Body of pancreas (tissue), 4 donors: ENCODE measurements around the gene RPL32. TPM values are rescaled to one million over a fixed set of nuclear protein-coding genes. Genes with fewer than 3 reads are reported as not detected.

ENCODE experiments used
- ATAC-seq: fragments of 150-250 bp; one replicate; pipeline ENCODE4 v1.9.1; 2016
- DNase-seq, 4 donors: peaks; one replicate each; pipeline ENCODE4 v3.0.0-alpha.2; 2019
- H3K27ac ChIP-seq, 4 donors: fragments of 200-600 bp; sonication (generic); 1 replicate in 3 of 4; 2 replicates in 1 of 4; pipeline versions ENCODE4 v1.5.1 to v1.6.1; 2016 to 2019; ENCODE audit warnings: mild to moderate bottlenecking in 1 of 4, mixed read lengths in 1 of 4, moderate library complexity in 1 of 4
- H3K27me3 ChIP-seq, 2 donors: fragments of 200-600 bp; sonication (generic); one replicate each; pipeline ENCODE4 v1.6.0; 2016; ENCODE audit warnings: mild to moderate bottlenecking in 1 of 2
- H3K36me3 ChIP-seq, 2 donors: fragments of 200-600 bp; sonication (generic); replicated peaks in 1 of 2; 2 replicates each; pipeline ENCODE4 v1.5.1; 2016; ENCODE audit warnings: low read depth in 2 of 2; ENCODE audit not compliant: insufficient read depth in 1 of 2
- H3K4me1 ChIP-seq: fragments of 200-600 bp; sonication (generic); one replicate; pipeline ENCODE4 v1.6.0; 2016
- H3K4me3 ChIP-seq, 2 donors: fragments of 200-600 bp; sonication (generic); 1 replicate in 1 of 2; 2 replicates in 1 of 2; pipeline ENCODE4 v1.5.1; 2016 to 2019
- H3K9me3 ChIP-seq, 3 donors: fragments of 200-600 bp; sonication (generic); 1 replicate in 2 of 3; 2 replicates in 1 of 3; pipeline ENCODE4 v1.5.1; 2016
- CTCF ChIP-seq, 7 experiments: fragments of 450-650 bp in 4 of 7; fragments of 200-600 bp in 3 of 7; sonication (generic) in 3 of 7; IDR thresholded peaks; one replicate each; pipeline ENCODE4 v1.5.1; 2016 to 2019; ENCODE audit warnings: antibody characterized with exemption in 7 of 7
- POLR2A ChIP-seq, 3 donors: fragments of 450-650 bp; IDR thresholded peaks; one replicate each; pipeline ENCODE4 v1.6.1; 2016; ENCODE audit warnings: antibody characterized with exemption in 3 of 3, mild to moderate bottlenecking in 2 of 3
- WGBS, 2 donors: methylation state at CpG; one replicate each; pipeline ENCODE4 v1.1.5; 2017; 5-methylcytosine and 5-hydroxymethylcytosine counted together
- intact Hi-C: fragments of 100-400 bp; cut with DNase I; formaldehyde crosslinking; loops from one replicate; pipeline ENCODE4 v1.15.1; 2023
- total RNA-seq, 2 donors: library from RNA; depleted of rRNA; stranded (reverse); fragments of >200 nt; gene quantifications; one replicate each; pipeline ENCODE4 v1.1.0, GENCODE V29; 2016

RPL32 gene
- total RNA-seq, 2 donors from 2014 or later: 396 to 1,369 TPM

GRCh38 chr3:12809435-12809834 lies 31.9 kb downstream of the RPL32 start:
- TF ChIP-seq CTCF (IDR thresholded peaks at IDR 0.05) (no peak), POLR2A (IDR thresholded peaks at IDR 0.05) (no peak)
- ATAC-seq (no peak), DNase-seq (no peak)
- H3K27ac ChIP-seq: peak overlapping the region in 3 of 4 donors; percentile 63 to 82 (median 78)
- WGBS, 2 donors: 84 to 92% methylated on average over 5 of the region's 5 CpGs
- no peaks in the 10 kb centered on the region for H3K27me3 ChIP-seq
- no peaks in the 10 kb centered on the region for H3K36me3 ChIP-seq
- no peak overlapping the region for H3K4me3 ChIP-seq
- peaks cover 7% of the 10 kb centered on the region for H3K4me1 ChIP-seq
- no peaks in the 10 kb centered on the region for H3K9me3 ChIP-seq
- intact Hi-C loops: no loop called here

- 89 to 91% methylated on average over 3 of the region's 3 CpGs for whole genome bisulfite sequencing, 2 donors
- Histone ChIP-seq H3K9me3 (no peaks in the 10 kb centered on the region), H3K27me3 (no peaks in the 10 kb centered on the region), H3K4me3 (no peak overlapping the region), H3K4me1 (peaks cover 7% of the 10 kb centered on the region), H3K27ac (no peak overlapping the region), H3K36me3 (no peaks in the 10 kb centered on the region)
- TF ChIP-seq POLR2A (IDR thresholded peaks at IDR 0.05): no peak
- intact Hi-C loops: no loop called here
- DNase-seq (no peak), ATAC-seq (no peak)
These were observed 32.4 kb downstream of the RPL32 start for GRCh38 chr3:12809001-12809400.

- intact Hi-C loops: no loop called here
- Histone ChIP-seq H3K4me1 (peaks cover 7% of the 10 kb centered on the region), H3K27me3 (no peaks in the 10 kb centered on the region), H3K36me3 (no peaks in the 10 kb centered on the region), H3K4me3 (no peak overlapping the region), H3K9me3 (no peaks in the 10 kb centered on the region), H3K27ac (no peak overlapping the region)
- WGBS, 2 donors: 60 to 74% methylated on average over 2 of the region's 2 CpGs
- TF ChIP-seq CTCF (IDR thresholded peaks at IDR 0.05): no peak
- TF ChIP-seq POLR2A (IDR thresholded peaks at IDR 0.05): no peak
- DNase-seq (no peak), ATAC-seq (no peak)
These were observed 32.8 kb downstream of the RPL32 start for GRCh38 chr3:12808587-12808986.

- Histone ChIP-seq H3K27ac (no peak overlapping the region), H3K4me1 (peaks cover 7% of the 10 kb centered on the region), H3K27me3 (no peaks in the 10 kb centered on the region), H3K9me3 (no peaks in the 10 kb centered on the region), H3K4me3 (no peak overlapping the region), H3K36me3 (no peaks in the 10 kb centered on the region)
- TF ChIP-seq CTCF (IDR thresholded peaks at IDR 0.05): no peak
- no peak for TF ChIP-seq POLR2A (IDR thresholded peaks at IDR 0.05)
- 83 to 89% methylated on average over 6 of the region's 7 CpGs for WGBS, 2 donors
- ATAC-seq: no peak
- intact Hi-C loops: no loop called here
- DNase-seq: no peak
These were observed 33.6 kb downstream of the RPL32 start for GRCh38 chr3:12807601-12808359.

- no peaks in the 10 kb centered on the region for H3K36me3 ChIP-seq
- 98 to 99% methylated on average over 7 to 9 of the region's 9 CpGs for WGBS, 2 donors
- H3K4me3 ChIP-seq: no peak overlapping the region
- H3K4me1 ChIP-seq: peaks cover 7% of the 10 kb centered on the region
- TF ChIP-seq CTCF (IDR thresholded peaks at IDR 0.05): no peak
- TF ChIP-seq POLR2A (IDR thresholded peaks at IDR 0.05): no peak
- no peaks in the 10 kb centered on the region for H3K27me3 ChIP-seq
- ATAC-seq: no peak
- intact Hi-C loops: no loop called here
- no peaks in the 10 kb centered on the region for H3K9me3 ChIP-seq
- no peak overlapping the region for H3K27ac ChIP-seq
- no peak for DNase-seq
These were observed 34.3 kb downstream of the RPL32 start for GRCh38 chr3:12807066-12807465.
